CD14-positive monocyte (primary cell): ENCODE results near the gene MRPL24. TPM values are rescaled to one million over a fixed set of nuclear protein-coding genes. Genes with fewer than 3 reads are reported as not detected.
A peak's percentile ranks its signal among the peaks of the same experiment; 100 is the strongest.

Experiments used
- DNase-seq, 3 donors: peaks; one replicate each; pipeline ENCODE4 v3.0.0-alpha.2; 2011 to 2022
- H2AFZ ChIP-seq: 2 replicates; pipeline ENCODE4 v1.6.0; 2012; ENCODE audit warnings: mild to moderate bottlenecking, low read depth, low read length, inconsistent platforms; ENCODE audit not compliant: insufficient read depth, poor library complexity, severe bottlenecking
- H3K27ac ChIP-seq, 2 donors: 1 replicate in 1 of 2; 2 replicates in 1 of 2; pipeline ENCODE4 v1.5.1; 2012 to 2013; ENCODE audit warnings: low read length in 2 of 2, control low read depth in 1 of 2, inconsistent platforms in 1 of 2, low read depth in 1 of 2, mild to moderate bottlenecking in 1 of 2
- H3K27me3 ChIP-seq, 2 donors: one replicate each; pipeline versions ENCODE4 v1.6.0 to v1.6.1; 2011 to 2013; ENCODE audit warnings: low read length in 2 of 2; ENCODE audit not compliant: control insufficient read depth in 2 of 2, insufficient read depth in 2 of 2
- H3K36me3 ChIP-seq, 2 donors: replicated peaks in 1 of 2; 1 replicate in 1 of 2; 2 replicates in 1 of 2; pipeline versions ENCODE4 v1.5.1 to v1.6.1; 2012 to 2013; ENCODE audit warnings: low read length in 2 of 2, control low read depth in 1 of 2, inconsistent platforms in 1 of 2, mild to moderate bottlenecking in 1 of 2; ENCODE audit not compliant: insufficient read depth in 2 of 2, control insufficient read depth in 1 of 2
- H3K4me1 ChIP-seq, 2 donors: 1 replicate in 1 of 2; 2 replicates in 1 of 2; pipeline versions ENCODE4 v1.5.1 to v1.6.1; 2012 to 2013; ENCODE audit warnings: low read length in 2 of 2, control low read depth in 1 of 2, inconsistent platforms in 1 of 2, mild to moderate bottlenecking in 1 of 2, moderate library complexity in 1 of 2; ENCODE audit not compliant: insufficient read depth in 2 of 2, control insufficient read depth in 1 of 2
- H3K4me2 ChIP-seq: replicated peaks from 2 replicates; pipeline ENCODE3; 2012; ENCODE audit warnings: low read length, moderate library complexity, mild to moderate bottlenecking; ENCODE audit not compliant: poor library complexity, severe bottlenecking; ENCODE audit errors: extremely low read depth
- H3K4me3 ChIP-seq, 3 experiments: fragments of 200-600 bp in 1 of 3; sonication (generic) in 1 of 3; replicated peaks in 1 of 3; 1 replicate in 2 of 3; 2 replicates in 1 of 3; pipeline ENCODE4 v1.5.1; 2011 to 2013; ENCODE audit warnings: low read length in 3 of 3, mild to moderate bottlenecking in 3 of 3, control low read depth in 2 of 3, low read depth in 2 of 3, inconsistent platforms in 1 of 3, moderate library complexity in 1 of 3
- H3K79me2 ChIP-seq: 2 replicates; pipeline ENCODE4 v1.6.0; 2012; ENCODE audit warnings: mild to moderate bottlenecking, control low read depth, inconsistent platforms, low read length, moderate library complexity; ENCODE audit not compliant: insufficient read depth
- H3K9ac ChIP-seq: 2 replicates; pipeline ENCODE4 v1.6.0; 2017; ENCODE audit warnings: low read length, mild to moderate bottlenecking; ENCODE audit not compliant: insufficient read depth, poor library complexity, severe bottlenecking
- H3K9me3 ChIP-seq, 2 donors: replicated peaks in 1 of 2; 1 replicate in 1 of 2; 2 replicates in 1 of 2; pipeline versions ENCODE4 v1.5.1 to v1.6.1; 2012 to 2013; ENCODE audit warnings: low read length in 2 of 2, control low read depth in 1 of 2; ENCODE audit not compliant: control insufficient read depth in 1 of 2, insufficient read depth in 1 of 2
- H4K20me1 ChIP-seq: 2 replicates; pipeline ENCODE4 v1.6.0; 2012; ENCODE audit warnings: mild to moderate bottlenecking, low read length, control low read depth, moderate library complexity; ENCODE audit not compliant: insufficient read depth
- H3K27ac Mint-ChIP-seq, 7 donors: one replicate each; pipeline ENCODE4 v1.8.0; 2020; ENCODE audit warnings: mild to moderate bottlenecking in 7 of 7, mixed read lengths in 7 of 7, moderate library complexity in 6 of 7, inconsistent platforms in 2 of 7
- H3K27me3 Mint-ChIP-seq, 3 donors: one replicate each; pipeline ENCODE4 v1.8.0; 2021 to 2022; ENCODE audit warnings: low read depth in 3 of 3, mild to moderate bottlenecking in 3 of 3, mixed read lengths in 3 of 3, moderate library complexity in 3 of 3, inconsistent platforms in 1 of 3
- H3K36me3 Mint-ChIP-seq, 2 donors: one replicate each; pipeline ENCODE4 v1.8.0; 2020; ENCODE audit warnings: mixed read lengths in 2 of 2, inconsistent platforms in 1 of 2, mild to moderate bottlenecking in 1 of 2
- H3K4me1 Mint-ChIP-seq: one replicate; pipeline ENCODE4 v1.8.0; 2020; ENCODE audit warnings: mild to moderate bottlenecking, mixed read lengths
- H3K4me3 Mint-ChIP-seq, 2 donors: one replicate each; pipeline ENCODE4 v1.8.0; 2020; ENCODE audit warnings: mild to moderate bottlenecking in 2 of 2, mixed read lengths in 2 of 2, moderate library complexity in 1 of 2
- H3K9me3 Mint-ChIP-seq, 7 donors: one replicate each; pipeline ENCODE4 v1.8.0; 2020 to 2022; ENCODE audit warnings: mixed read lengths in 7 of 7, mild to moderate bottlenecking in 6 of 7, moderate library complexity in 6 of 7, inconsistent platforms in 2 of 7
- WGBS: methylation state at CpG from one replicate; pipeline ENCODE4 v1.1.5; 2013; ENCODE audit warnings: missing lambda C conversion rate; ENCODE audit not compliant: insufficient coverage; 5-methylcytosine and 5-hydroxymethylcytosine counted together
- intact Hi-C, 2 donors: fragments of 100-400 bp; cut with micrococcal nuclease; formaldehyde crosslinking; loops; one replicate each; pipeline versions ENCODE4 v1.15.0 to v1.15.1; 2023
- polyA plus RNA-seq, 3 donors: library from polyadenylated mRNA; depleted of rRNA in 1 of 3; unstranded in 2 of 3; stranded (reverse) in 1 of 3; fragments of 300-500 nt in 2 of 3; fragments of >200 nt in 1 of 3; fragmentation: Illumina TruSeq in 2 of 3; gene quantifications; 1 replicate in 2 of 3; 2 replicates in 1 of 3; pipeline ENCODE4 v1.2.3, GENCODE V29; 2012 to 2021
- TF ChIP-seq, protein P1 (sequence below): fragments of 200-600 bp; IDR thresholded peaks from one replicate; pipeline ENCODE4 v1.8.0; 2022; ENCODE audit warnings: antibody characterized with exemption, mild to moderate bottlenecking

MRPL24 gene
- polyA plus RNA-seq, 3 donors = 28.7 to 47.0 (median 38.4) TPM

DNA sequence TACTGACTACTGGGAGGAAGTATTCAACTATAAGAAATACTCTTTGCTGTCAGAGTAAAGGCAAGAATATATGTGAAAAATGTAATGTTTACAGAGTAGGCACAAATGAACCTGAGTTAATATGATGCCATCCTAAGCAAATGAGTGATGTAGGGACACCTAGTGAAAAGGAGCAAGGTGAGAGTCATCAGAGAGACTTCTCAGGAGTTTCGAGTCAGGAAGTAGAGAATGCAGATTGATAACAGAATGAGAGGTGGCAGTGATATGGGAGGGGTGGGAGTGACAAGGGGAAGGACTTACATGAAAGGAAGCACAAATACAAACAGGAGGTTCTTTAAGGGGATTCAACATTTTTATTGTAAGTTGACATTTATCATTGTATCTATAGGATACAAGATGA is 36.7 kb upstream of the MRPL24 start:
- peak overlapping the region in 1 of 7 donors; percentile 59 for H3K27ac Mint-ChIP-seq
- H3K79me2 ChIP-seq = peaks cover 88% of the 10 kb centered on the region
- no peak overlapping the region for H3K9ac ChIP-seq
- H4K20me1 ChIP-seq = peaks cover 90% of the 10 kb centered on the region
- H3K36me3 ChIP-seq = peaks cover 18 to 51% of the 10 kb centered on the region in 2 donors
- H3K9me3 ChIP-seq = no peaks in the 10 kb centered on the region
- H3K4me3 ChIP-seq = no peak overlapping the region
- H3K4me2 ChIP-seq = no peak overlapping the region
- peaks cover 11% of the 10 kb centered on the region for H3K4me1 Mint-ChIP-seq
- TF ChIP-seq, protein P1, sequence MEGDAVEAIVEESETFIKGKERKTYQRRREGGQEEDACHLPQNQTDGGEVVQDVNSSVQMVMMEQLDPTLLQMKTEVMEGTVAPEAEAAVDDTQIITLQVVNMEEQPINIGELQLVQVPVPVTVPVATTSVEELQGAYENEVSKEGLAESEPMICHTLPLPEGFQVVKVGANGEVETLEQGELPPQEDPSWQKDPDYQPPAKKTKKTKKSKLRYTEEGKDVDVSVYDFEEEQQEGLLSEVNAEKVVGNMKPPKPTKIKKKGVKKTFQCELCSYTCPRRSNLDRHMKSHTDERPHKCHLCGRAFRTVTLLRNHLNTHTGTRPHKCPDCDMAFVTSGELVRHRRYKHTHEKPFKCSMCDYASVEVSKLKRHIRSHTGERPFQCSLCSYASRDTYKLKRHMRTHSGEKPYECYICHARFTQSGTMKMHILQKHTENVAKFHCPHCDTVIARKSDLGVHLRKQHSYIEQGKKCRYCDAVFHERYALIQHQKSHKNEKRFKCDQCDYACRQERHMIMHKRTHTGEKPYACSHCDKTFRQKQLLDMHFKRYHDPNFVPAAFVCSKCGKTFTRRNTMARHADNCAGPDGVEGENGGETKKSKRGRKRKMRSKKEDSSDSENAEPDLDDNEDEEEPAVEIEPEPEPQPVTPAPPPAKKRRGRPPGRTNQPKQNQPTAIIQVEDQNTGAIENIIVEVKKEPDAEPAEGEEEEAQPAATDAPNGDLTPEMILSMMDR = no peak
- H3K27me3 Mint-ChIP-seq = no peaks in the 10 kb centered on the region
- H3K27me3 ChIP-seq = no peaks in the 10 kb centered on the region
- peaks cover 0 to 3% (median 0%) of the 10 kb centered on the region in 7 donors for H3K9me3 Mint-ChIP-seq
- DNase-seq = no peak
- WGBS = 80% methylated on average over 1 of the region's 1 CpG
- H3K4me3 Mint-ChIP-seq = no peak overlapping the region
- no peak overlapping the region for H2AFZ ChIP-seq
- no peaks in the 10 kb centered on the region for H3K4me1 ChIP-seq
- intact Hi-C loops = no loop called here
- H3K27ac ChIP-seq = no peak overlapping the region
- H3K36me3 Mint-ChIP-seq = peaks cover 37 to 40% of the 10 kb centered on the region in 2 donors

DNA sequence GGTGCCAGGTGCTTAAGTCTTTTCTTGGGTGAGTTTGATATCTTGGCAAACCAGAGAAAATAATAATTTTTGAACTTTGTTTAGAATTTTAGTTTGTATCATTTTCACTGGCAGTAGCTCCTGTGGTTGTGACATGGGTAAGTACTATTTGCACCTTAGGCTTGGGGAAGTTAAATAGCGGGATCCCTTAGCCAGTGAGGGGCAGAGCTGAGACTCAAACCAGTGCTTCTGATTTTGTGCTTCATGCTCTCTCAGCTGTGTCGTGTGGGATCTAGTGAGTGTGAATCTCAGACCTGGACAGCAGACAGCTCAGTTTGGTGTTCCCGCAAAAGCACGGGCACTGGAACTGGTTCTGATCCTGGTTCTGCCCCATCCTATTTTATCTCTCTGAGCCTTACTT is 36.1 kb upstream of the MRPL24 start:
- Mint-ChIP-seq H3K4me3 (no peak overlapping the region), H3K27me3 (no peaks in the 10 kb centered on the region), H3K36me3 (peaks cover 35 to 40% of the 10 kb centered on the region in 2 donors), H3K4me1 (peaks cover 11% of the 10 kb centered on the region), H3K9me3 (peaks cover 0 to 3% (median 0%) of the 10 kb centered on the region in 7 donors), H3K27ac (peak overlapping the region in 2 of 7 donors; percentile 0 to 58)
- peak overlapping the region in 1 of 2 donors; percentile 26 for H3K27ac ChIP-seq
- DNase-seq = no peak
- intact Hi-C loops = no loop called here
- no peak overlapping the region for H3K4me2 ChIP-seq
- no peak overlapping the region for H3K9ac ChIP-seq
- TF ChIP-seq, protein P1 = no peak
- H4K20me1 ChIP-seq = peaks cover 89% of the 10 kb centered on the region
- peaks cover 88% of the 10 kb centered on the region for H3K79me2 ChIP-seq
- no peaks in the 10 kb centered on the region for H3K4me1 ChIP-seq
- H3K36me3 ChIP-seq = peaks cover 12 to 51% of the 10 kb centered on the region in 2 donors
- no peak overlapping the region for H3K4me3 ChIP-seq
- no peaks in the 10 kb centered on the region for H3K9me3 ChIP-seq
- WGBS = 51% methylated on average over 2 of the region's 4 CpGs
- H3K27me3 ChIP-seq = no peaks in the 10 kb centered on the region
- no peak overlapping the region for H2AFZ ChIP-seq
